ENCODE data around the gene CTSZ.

Gene CTSZ

GRCh38 chr20:59006864-59007664 lies at the start of gene CTSZ:
Gene CTSZ (minus strand): TSS chr20:59007254. CDS start chr20:59007128, 126 bp downstream.
- H3K27ac ChIP-seq, result peak within 1 kb of the TSS; percentile 84
- TF ChIP-seq CTCF (conservative IDR thresholded peaks at IDR 0.05) (no peak), ZFX (IDR thresholded peaks at IDR 0.05) (peak; percentile 90; the same call in 1 of the 2 replicates)

- H3K27ac ChIP-seq, result no peak overlapping the region
- TF ChIP-seq CTCF (conservative IDR thresholded peaks at IDR 0.05) (peak; percentile 62), ZFX (IDR thresholded peaks at IDR 0.05) (no peak)
These were observed 48.2 kb upstream of the CTSZ start for GRCh38 chr20:59055302-59055701.

- no peak overlapping the region for H3K27ac ChIP-seq
- TF ChIP-seq CTCF (conservative IDR thresholded peaks at IDR 0.05) (no peak), ZFX (IDR thresholded peaks at IDR 0.05) (no peak)
These were observed 44.7 kb upstream of the CTSZ start for GRCh38 chr20:59051666-59052185.

- no peak overlapping the region for H3K27ac ChIP-seq
- TF ChIP-seq ZFX (IDR thresholded peaks at IDR 0.05) (no peak), CTCF (conservative IDR thresholded peaks at IDR 0.05) (no peak)
These were observed 43.4 kb upstream of the CTSZ start for GRCh38 chr20:59050437-59050836.

GRCh38 chr20:59048681-59049030 lies 41.6 kb upstream of the CTSZ start:
- H3K27ac ChIP-seq, result no peak overlapping the region
- TF ChIP-seq ZFX (IDR thresholded peaks at IDR 0.05) (no peak), CTCF (conservative IDR thresholded peaks at IDR 0.05) (no peak)

- no peak overlapping the region for H3K27ac ChIP-seq
- TF ChIP-seq ZFX (IDR thresholded peaks at IDR 0.05) (no peak), CTCF (conservative IDR thresholded peaks at IDR 0.05) (no peak)
These were observed 41.1 kb upstream of the CTSZ start for GRCh38 chr20:59047938-59048680.

DNA sequence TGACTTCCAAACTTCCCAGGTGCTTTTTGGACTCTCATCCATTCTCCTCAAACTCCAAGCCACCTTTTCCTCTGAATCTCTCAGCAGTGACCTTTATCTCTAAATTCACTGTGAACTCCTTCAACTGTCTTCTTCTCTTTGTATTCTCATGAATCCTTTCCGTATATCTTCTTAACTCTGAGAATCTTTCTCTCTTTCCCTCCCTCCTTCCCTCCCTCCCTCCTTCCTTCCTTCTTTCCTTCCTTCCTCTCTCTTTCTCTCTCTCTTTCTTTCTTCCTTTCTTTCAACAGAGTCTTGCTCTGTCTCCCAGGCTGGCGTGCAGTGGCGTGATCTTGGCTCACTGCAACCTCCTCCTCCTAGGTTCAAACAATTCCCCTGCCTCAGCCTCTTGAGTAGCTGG lies 39.8 kb upstream of the CTSZ start:
- TF ChIP-seq ZFX (IDR thresholded peaks at IDR 0.05) (no peak), CTCF (conservative IDR thresholded peaks at IDR 0.05) (no peak)
- no peak overlapping the region for H3K27ac ChIP-seq

Measured in C4-2B (cell line).